Neural progenitor cell (in vitro differentiated cells): ENCODE measurements around the gene TNC.

ENCODE experiments used
- EZH2 ChIP-seq: fragments of 200-600 bp; sonication (generic); IDR thresholded peaks from 2 replicates; pipeline ENCODE4 v1.6.1; 2017; ENCODE audit warnings: antibody characterized with exemption, mild to moderate bottlenecking, moderate library complexity
- EZH2phosphoT487 ChIP-seq: fragments of 200-600 bp; sonication (generic); IDR thresholded peaks from 2 replicates; pipeline ENCODE4 v1.6.1; 2017; ENCODE audit warnings: antibody characterized with exemption
- TF ChIP-seq, protein P1 (sequence below): fragments of 200-600 bp; sonication (generic); IDR thresholded peaks from 2 replicates; pipeline ENCODE4 v1.5.1; 2017; ENCODE audit warnings: antibody characterized with exemption, mild to moderate bottlenecking

DNA sequence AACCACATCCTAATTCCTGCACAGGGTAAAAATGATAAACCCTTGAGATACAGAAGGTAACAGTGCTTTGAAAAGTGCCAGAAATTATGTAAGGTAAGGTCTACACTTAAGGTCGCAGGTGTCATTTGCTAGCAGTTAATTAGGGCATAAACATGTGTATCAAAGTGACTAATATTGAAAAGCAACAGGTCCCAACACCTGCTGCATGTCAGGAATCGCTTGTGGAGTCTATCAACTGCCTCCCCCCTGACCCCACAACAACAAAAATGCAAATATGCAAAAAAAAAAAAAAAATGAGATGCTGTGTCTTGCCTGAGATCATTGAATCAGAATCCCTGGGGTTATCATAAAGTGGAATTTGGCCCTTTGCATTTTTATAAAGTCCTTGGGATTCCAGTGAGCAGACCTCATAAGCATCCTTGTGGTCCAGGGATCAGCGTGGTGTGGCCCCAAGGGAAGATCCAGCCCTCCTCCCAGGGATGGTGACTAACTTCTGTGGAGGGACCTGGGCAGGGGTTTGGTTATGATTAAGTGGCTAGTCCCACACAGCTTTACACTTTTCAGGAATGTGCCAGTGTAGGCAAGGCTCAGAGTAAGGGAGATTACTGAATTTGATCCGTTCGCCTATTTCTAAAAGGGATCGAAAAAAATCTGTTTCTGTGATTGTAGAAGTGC is 95.1 kb downstream of the TNC start:
- TF ChIP-seq, protein P1, sequence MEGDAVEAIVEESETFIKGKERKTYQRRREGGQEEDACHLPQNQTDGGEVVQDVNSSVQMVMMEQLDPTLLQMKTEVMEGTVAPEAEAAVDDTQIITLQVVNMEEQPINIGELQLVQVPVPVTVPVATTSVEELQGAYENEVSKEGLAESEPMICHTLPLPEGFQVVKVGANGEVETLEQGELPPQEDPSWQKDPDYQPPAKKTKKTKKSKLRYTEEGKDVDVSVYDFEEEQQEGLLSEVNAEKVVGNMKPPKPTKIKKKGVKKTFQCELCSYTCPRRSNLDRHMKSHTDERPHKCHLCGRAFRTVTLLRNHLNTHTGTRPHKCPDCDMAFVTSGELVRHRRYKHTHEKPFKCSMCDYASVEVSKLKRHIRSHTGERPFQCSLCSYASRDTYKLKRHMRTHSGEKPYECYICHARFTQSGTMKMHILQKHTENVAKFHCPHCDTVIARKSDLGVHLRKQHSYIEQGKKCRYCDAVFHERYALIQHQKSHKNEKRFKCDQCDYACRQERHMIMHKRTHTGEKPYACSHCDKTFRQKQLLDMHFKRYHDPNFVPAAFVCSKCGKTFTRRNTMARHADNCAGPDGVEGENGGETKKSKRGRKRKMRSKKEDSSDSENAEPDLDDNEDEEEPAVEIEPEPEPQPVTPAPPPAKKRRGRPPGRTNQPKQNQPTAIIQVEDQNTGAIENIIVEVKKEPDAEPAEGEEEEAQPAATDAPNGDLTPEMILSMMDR = no peak
- no peak for TF ChIP-seq EZH2
- no peak for TF ChIP-seq EZH2phosphoT487
